Measurements from ENCODE around the gene IMPA2. TPM values are rescaled to one million over a fixed set of nuclear protein-coding genes. Genes with fewer than 3 reads are reported as not detected.

The IMPA2 gene
- total RNA-seq, 1 experiment from 2014 or later, result 37.6 TPM

DNA sequence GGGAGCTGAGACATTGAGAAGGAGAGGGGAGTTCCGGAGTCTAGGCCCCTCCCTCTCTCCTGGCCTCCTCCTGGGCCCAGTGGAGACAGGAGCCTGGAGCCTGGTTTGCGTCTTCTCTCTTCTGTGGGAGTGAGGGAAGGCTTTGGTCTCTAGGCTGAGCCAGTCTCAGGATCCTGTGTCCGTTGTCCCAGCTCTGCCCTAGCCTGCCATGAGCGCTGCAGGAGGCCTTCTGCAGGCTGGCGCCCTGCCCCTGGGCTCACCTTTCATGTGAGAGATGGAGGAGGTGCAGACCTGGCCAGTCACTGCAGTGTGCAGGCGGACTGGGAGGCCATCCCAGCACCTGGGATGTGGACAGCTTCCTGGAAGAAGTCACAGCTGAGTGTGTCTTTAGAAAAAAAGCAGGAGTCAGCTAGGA is 8.7 kb downstream of the IMPA2 start:
- POLR2A ChIA-PET, result no interaction called here

DNA sequence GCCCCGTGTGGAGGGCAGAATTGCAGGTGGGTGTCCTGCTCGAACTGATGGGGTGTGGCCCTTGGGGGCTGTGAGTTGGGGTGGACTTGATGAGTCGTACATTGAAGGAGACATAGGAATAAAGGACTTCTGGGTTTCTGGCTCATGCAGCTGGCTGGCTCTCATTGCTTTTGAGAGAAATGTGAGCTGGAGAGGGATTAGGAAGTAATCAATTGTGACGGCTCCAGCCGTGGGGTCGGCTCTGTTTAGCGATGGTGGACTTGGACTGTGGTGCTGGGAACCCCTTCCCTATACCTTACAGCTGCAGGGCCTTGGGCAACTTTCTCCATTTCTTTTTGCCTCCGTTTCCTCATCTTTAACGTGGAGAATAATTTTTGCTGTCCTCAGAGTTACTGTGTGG is 9.2 kb downstream of the IMPA2 start:
- no peaks in the 10 kb centered on the region for H3K9me3 ChIP-seq (ENCODE audit: control insufficient read depth, insufficient read depth, low read depth, low read length)
- no peak overlapping the region for H3K27ac ChIP-seq (ENCODE audit: low read length)
- intact Hi-C loops (cut with micrococcal nuclease; ENCODE audit: unreplicated experiment) (no loop called here), in situ Hi-C loops (cut with HindIII; ENCODE audit: low pct_unique_long_range_greater_than_20kb, low sequenced_read_pairs) (no loop called here)
- no peaks in the 10 kb centered on the region for H3K27me3 ChIP-seq (ENCODE audit: control insufficient read depth, insufficient read depth, low read length)
- POLR2A ChIA-PET, result no interaction called here
- no peak overlapping the region for H3K4me3 ChIP-seq (ENCODE audit: low read depth in 2 of 2, low read length in 2 of 2)
- TF ChIP-seq SIN3A (IDR thresholded peaks at IDR 0.05; ENCODE audit: borderline replicate concordance, insufficient read depth, low read depth, low read length), result no peak
- TF ChIP-seq POLR2AphosphoS5 (IDR thresholded peaks at IDR 0.05; ENCODE audit: low read depth, low read length), result no peak
- no peak for TF ChIP-seq TCF7L2 (IDR thresholded peaks at IDR 0.05; ENCODE audit: low read depth, low read length)
- TF ChIP-seq, protein P1, sequence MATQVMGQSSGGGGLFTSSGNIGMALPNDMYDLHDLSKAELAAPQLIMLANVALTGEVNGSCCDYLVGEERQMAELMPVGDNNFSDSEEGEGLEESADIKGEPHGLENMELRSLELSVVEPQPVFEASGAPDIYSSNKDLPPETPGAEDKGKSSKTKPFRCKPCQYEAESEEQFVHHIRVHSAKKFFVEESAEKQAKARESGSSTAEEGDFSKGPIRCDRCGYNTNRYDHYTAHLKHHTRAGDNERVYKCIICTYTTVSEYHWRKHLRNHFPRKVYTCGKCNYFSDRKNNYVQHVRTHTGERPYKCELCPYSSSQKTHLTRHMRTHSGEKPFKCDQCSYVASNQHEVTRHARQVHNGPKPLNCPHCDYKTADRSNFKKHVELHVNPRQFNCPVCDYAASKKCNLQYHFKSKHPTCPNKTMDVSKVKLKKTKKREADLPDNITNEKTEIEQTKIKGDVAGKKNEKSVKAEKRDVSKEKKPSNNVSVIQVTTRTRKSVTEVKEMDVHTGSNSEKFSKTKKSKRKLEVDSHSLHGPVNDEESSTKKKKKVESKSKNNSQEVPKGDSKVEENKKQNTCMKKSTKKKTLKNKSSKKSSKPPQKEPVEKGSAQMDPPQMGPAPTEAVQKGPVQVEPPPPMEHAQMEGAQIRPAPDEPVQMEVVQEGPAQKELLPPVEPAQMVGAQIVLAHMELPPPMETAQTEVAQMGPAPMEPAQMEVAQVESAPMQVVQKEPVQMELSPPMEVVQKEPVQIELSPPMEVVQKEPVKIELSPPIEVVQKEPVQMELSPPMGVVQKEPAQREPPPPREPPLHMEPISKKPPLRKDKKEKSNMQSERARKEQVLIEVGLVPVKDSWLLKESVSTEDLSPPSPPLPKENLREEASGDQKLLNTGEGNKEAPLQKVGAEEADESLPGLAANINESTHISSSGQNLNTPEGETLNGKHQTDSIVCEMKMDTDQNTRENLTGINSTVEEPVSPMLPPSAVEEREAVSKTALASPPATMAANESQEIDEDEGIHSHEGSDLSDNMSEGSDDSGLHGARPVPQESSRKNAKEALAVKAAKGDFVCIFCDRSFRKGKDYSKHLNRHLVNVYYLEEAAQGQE (IDR thresholded peaks at IDR 0.05; ENCODE audit: insufficient read depth in 1 of 2, low read depth in 2 of 2, low read length in 1 of 2), result no peak
- TF ChIP-seq, protein P2, sequence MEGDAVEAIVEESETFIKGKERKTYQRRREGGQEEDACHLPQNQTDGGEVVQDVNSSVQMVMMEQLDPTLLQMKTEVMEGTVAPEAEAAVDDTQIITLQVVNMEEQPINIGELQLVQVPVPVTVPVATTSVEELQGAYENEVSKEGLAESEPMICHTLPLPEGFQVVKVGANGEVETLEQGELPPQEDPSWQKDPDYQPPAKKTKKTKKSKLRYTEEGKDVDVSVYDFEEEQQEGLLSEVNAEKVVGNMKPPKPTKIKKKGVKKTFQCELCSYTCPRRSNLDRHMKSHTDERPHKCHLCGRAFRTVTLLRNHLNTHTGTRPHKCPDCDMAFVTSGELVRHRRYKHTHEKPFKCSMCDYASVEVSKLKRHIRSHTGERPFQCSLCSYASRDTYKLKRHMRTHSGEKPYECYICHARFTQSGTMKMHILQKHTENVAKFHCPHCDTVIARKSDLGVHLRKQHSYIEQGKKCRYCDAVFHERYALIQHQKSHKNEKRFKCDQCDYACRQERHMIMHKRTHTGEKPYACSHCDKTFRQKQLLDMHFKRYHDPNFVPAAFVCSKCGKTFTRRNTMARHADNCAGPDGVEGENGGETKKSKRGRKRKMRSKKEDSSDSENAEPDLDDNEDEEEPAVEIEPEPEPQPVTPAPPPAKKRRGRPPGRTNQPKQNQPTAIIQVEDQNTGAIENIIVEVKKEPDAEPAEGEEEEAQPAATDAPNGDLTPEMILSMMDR (IDR thresholded peaks at IDR 0.05), result no peak
- DNase-seq (ENCODE audit: low read depth, low spot score) (no peak), ATAC-seq (no peak)
- CTCF ChIA-PET, result no interaction called here
- no peaks in the 10 kb centered on the region for H3K36me3 ChIP-seq (ENCODE audit: control insufficient read depth, insufficient read depth, low read length)
- BruUV-seq (replicated peaks), result no TSS peak
- peaks cover 8% of the 10 kb centered on the region; the same call in 1 of the 2 replicates for H3K4me1 ChIP-seq (ENCODE audit: control insufficient read depth, insufficient read depth, low read length)

More for the DNA sequence above, 8.7 kb downstream of the IMPA2 start:
- Histone ChIP-seq H3K4me1 (ENCODE audit: control insufficient read depth, insufficient read depth, low read length) (peaks cover 5% of the 10 kb centered on the region; the same call in 1 of the 2 replicates), H3K9me3 (ENCODE audit: control insufficient read depth, insufficient read depth, low read depth, low read length) (no peaks in the 10 kb centered on the region), H3K27ac (ENCODE audit: low read length) (no peak overlapping the region), H3K4me3 (ENCODE audit: low read depth in 2 of 2, low read length in 2 of 2) (no peak overlapping the region), H3K36me3 (ENCODE audit: control insufficient read depth, insufficient read depth, low read length) (no peaks in the 10 kb centered on the region), H3K27me3 (ENCODE audit: control insufficient read depth, insufficient read depth, low read length) (no peaks in the 10 kb centered on the region)
- peak; percentile 38; the same call in 1 of the 2 replicates for ATAC-seq
- no peak for DNase-seq (ENCODE audit: low read depth, low spot score)
- TF ChIP-seq POLR2AphosphoS5 (IDR thresholded peaks at IDR 0.05; ENCODE audit: low read depth, low read length) (no peak), TCF7L2 (IDR thresholded peaks at IDR 0.05; ENCODE audit: low read depth, low read length) (no peak), SIN3A (IDR thresholded peaks at IDR 0.05; ENCODE audit: borderline replicate concordance, insufficient read depth, low read depth, low read length) (no peak)
- TF ChIP-seq, protein P1 (IDR thresholded peaks at IDR 0.05; ENCODE audit: insufficient read depth in 1 of 2, low read depth in 2 of 2, low read length in 1 of 2), result no peak
- intact Hi-C loops (cut with micrococcal nuclease; ENCODE audit: unreplicated experiment), result no loop called here
- in situ Hi-C loops (cut with HindIII; ENCODE audit: low pct_unique_long_range_greater_than_20kb, low sequenced_read_pairs), result no loop called here
- CTCF ChIA-PET, result no interaction called here
- BruUV-seq (replicated peaks), result no TSS peak
